ENCODE results near the gene RNFT2.

The RNFT2 gene

DNA sequence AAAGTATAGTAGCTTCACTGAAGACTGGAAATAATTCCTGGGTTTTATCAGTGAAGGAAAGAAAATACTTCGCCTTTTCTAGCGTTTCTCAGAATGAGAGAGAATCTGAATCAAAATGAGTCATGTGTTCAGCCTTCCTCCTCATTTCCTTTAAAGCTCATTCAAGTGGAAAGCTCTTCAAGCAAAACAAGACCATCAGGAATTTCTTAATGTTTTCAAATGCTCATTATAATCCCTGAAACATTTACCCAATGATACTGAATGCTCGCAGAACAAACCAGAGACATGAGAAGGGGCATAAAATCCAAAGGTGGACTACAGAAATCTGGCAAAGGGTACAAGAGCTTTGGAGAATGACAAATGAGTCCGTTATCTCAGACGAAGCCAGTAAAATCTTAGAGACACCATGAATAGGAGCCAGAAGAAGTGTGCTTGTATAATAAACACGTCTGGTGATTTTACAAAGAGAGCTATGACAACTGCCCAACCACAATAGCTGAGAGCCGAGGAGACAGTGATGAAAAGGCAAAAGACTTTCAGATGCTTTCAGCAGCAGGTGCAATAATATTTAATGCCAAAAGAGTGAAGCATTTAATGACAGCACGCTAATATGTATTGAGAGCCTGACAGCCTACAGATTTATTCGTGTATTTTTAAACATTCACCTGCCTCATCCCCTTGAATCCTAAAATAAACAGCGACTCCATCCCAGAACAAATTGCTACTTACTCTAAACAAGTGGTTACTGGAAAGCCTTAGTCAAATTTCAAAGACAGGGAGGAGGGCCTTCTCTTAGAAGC lies 19.3 kb upstream of the RNFT2 start (continued):
- TF ChIP-seq ZNF776 (tag by site-specific recombination; IDR thresholded peaks at IDR 0.05; ENCODE audit: borderline replicate concordance) (no peak), HOXC10 (CRISPR knock-in tag; IDR thresholded peaks at IDR 0.05) (no peak), ZNF155 (tag by site-specific recombination; IDR thresholded peaks at IDR 0.05) (no peak), ZNF146 (tag by site-specific recombination; IDR thresholded peaks at IDR 0.05) (peak; percentile 35; the same call in 1 of the 2 replicates), ZNF19 (tag by site-specific recombination; IDR thresholded peaks at IDR 0.05; ENCODE audit: low read depth) (no peak), PRDM1 (tag by site-specific recombination; IDR thresholded peaks at IDR 0.05) (no peak; the same call in 1 of the 2 replicates), PRDM2 (tag by site-specific recombination; IDR thresholded peaks at IDR 0.05; ENCODE audit: borderline replicate concordance) (no peak), ZNF214 (tag by site-specific recombination; IDR thresholded peaks at IDR 0.05; ENCODE audit: borderline replicate concordance) (no peak), ZNF629 (tag by site-specific recombination; IDR thresholded peaks at IDR 0.05) (peak; percentile 84), ZNF10 (tag by site-specific recombination; IDR thresholded peaks at IDR 0.05) (peak; percentile 84), ZBTB17 (tag by site-specific recombination; IDR thresholded peaks at IDR 0.05) (peak; percentile 76), ZNF830 (tag by site-specific recombination; IDR thresholded peaks at IDR 0.05; ENCODE audit: low read depth) (no peak), ZNF148 (tag by site-specific recombination; IDR thresholded peaks at IDR 0.05; ENCODE audit: borderline replicate concordance) (no peak), ZNF670 (tag by site-specific recombination; IDR thresholded peaks at IDR 0.05; ENCODE audit: low read depth) (no peak), RBAK (tag by site-specific recombination; IDR thresholded peaks at IDR 0.05) (no peak), ZNF596 (tag by site-specific recombination; IDR thresholded peaks at IDR 0.05) (peak; percentile 59; the same call in 1 of the 2 replicates), REPIN1 (tag by site-specific recombination; IDR thresholded peaks at IDR 0.05; ENCODE audit: low read depth) (no peak), ZNF416 (tag by site-specific recombination; IDR thresholded peaks at IDR 0.05) (no peak), ZNF658 (tag by site-specific recombination; IDR thresholded peaks at IDR 0.05) (no peak), SP3 (tag by site-specific recombination; IDR thresholded peaks at IDR 0.05) (no peak), ZSCAN30 (tag by site-specific recombination; IDR thresholded peaks at IDR 0.05) (peak; percentile 94), MEIS1 (CRISPR knock-in tag; IDR thresholded peaks at IDR 0.05; ENCODE audit: borderline replicate concordance) (no peak), KLF16 (tag by site-specific recombination; IDR thresholded peaks at IDR 0.05) (no peak), MZF1 (tag by site-specific recombination; IDR thresholded peaks at IDR 0.05; ENCODE audit: borderline replicate concordance) (peak; percentile 60; the same call in 1 of the 2 replicates)
- TF ChIP-seq, protein P1, sequence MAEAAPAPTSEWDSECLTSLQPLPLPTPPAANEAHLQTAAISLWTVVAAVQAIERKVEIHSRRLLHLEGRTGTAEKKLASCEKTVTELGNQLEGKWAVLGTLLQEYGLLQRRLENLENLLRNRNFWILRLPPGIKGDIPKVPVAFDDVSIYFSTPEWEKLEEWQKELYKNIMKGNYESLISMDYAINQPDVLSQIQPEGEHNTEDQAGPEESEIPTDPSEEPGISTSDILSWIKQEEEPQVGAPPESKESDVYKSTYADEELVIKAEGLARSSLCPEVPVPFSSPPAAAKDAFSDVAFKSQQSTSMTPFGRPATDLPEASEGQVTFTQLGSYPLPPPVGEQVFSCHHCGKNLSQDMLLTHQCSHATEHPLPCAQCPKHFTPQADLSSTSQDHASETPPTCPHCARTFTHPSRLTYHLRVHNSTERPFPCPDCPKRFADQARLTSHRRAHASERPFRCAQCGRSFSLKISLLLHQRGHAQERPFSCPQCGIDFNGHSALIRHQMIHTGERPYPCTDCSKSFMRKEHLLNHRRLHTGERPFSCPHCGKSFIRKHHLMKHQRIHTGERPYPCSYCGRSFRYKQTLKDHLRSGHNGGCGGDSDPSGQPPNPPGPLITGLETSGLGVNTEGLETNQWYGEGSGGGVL (tag by site-specific recombination; IDR thresholded peaks at IDR 0.05) = no peak
- TF ChIP-seq, protein P2, sequence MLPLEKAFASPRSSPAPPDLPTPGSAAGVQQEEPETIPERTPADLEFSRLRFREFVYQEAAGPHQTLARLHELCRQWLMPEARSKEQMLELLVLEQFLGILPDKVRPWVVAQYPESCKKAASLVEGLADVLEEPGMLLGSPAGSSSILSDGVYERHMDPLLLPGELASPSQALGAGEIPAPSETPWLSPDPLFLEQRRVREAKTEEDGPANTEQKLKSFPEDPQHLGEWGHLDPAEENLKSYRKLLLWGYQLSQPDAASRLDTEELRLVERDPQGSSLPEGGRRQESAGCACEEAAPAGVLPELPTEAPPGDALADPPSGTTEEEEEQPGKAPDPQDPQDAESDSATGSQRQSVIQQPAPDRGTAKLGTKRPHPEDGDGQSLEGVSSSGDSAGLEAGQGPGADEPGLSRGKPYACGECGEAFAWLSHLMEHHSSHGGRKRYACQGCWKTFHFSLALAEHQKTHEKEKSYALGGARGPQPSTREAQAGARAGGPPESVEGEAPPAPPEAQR (tag by site-specific recombination; IDR thresholded peaks at IDR 0.05) = no peak
- TF ChIP-seq, protein P3, sequence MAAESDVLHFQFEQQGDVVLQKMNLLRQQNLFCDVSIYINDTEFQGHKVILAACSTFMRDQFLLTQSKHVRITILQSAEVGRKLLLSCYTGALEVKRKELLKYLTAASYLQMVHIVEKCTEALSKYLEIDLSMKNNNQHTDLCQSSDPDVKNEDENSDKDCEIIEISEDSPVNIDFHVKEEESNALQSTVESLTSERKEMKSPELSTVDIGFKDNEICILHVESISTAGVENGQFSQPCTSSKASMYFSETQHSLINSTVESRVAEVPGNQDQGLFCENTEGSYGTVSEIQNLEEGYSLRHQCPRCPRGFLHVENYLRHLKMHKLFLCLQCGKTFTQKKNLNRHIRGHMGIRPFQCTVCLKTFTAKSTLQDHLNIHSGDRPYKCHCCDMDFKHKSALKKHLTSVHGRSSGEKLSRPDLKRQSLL (tag by site-specific recombination; IDR thresholded peaks at IDR 0.05) = no peak
